Coronary artery (tissue), 2 donors: ENCODE data around the gene SMC1B.

Source experiments
- DNase-seq: peaks from one replicate; pipeline ENCODE4 v3.0.0-alpha.2; 2017; ENCODE audit warnings: low spot score
- H3K27ac ChIP-seq, 2 donors: fragments of 200-600 bp; sonication (generic); one replicate each; pipeline ENCODE4 v1.5.1; 2016 to 2019
- H3K4me3 ChIP-seq: fragments of 200-600 bp; sonication (generic); 2 replicates; pipeline ENCODE4 v1.5.1; 2016; ENCODE audit warnings: mild to moderate bottlenecking, moderate library complexity
- CTCF ChIP-seq: fragments of 200-600 bp; sonication (generic); IDR thresholded peaks from one replicate; pipeline ENCODE4 v1.5.1; 2019; ENCODE audit warnings: antibody characterized with exemption

SMC1B gene

GRCh38 chr22:45319324-45319685 is 94.1 kb downstream of the SMC1B start:
- TF ChIP-seq CTCF, result no peak
- DNase-seq, result no peak
- Histone ChIP-seq H3K4me3 (no peak overlapping the region), H3K27ac (peak overlapping the region; percentile 90 to 95)

GRCh38 chr22:45318558-45319323 is 94.7 kb downstream of the SMC1B start:
- Histone ChIP-seq H3K27ac (peak overlapping the region; percentile 90 to 95), H3K4me3 (peak overlapping the region; percentile 42)
- no peak for TF ChIP-seq CTCF
- DNase-seq, result no peak

GRCh38 chr22:45318168-45318557 is 95.2 kb downstream of the SMC1B start:
- peak; percentile 92 for DNase-seq
- H3K4me3 ChIP-seq, result peak overlapping the region; percentile 42
- no peak for TF ChIP-seq CTCF
- H3K27ac ChIP-seq, result peak overlapping the region; percentile 90 to 95

GRCh38 chr22:45317551-45318167 is 95.7 kb downstream of the SMC1B start:
- Histone ChIP-seq H3K4me3 (peak overlapping the region; percentile 42), H3K27ac (peak overlapping the region; percentile 90 to 95)
- peak; percentile 40 for TF ChIP-seq CTCF
- peak; percentile 93 for DNase-seq

- DNase-seq, result no peak
- no peak for TF ChIP-seq CTCF
- H3K27ac ChIP-seq, result peak overlapping the region; percentile 90 to 95
Observed at GRCh38 chr22:45316796-45317526, 96.4 kb downstream of the SMC1B start.

GRCh38 chr22:45314786-45315185 is 98.6 kb downstream of the SMC1B start:
- H3K4me3 ChIP-seq, result no peak overlapping the region
- TF ChIP-seq CTCF, result no peak
- H3K27ac ChIP-seq, result peak overlapping the region in 1 of 2 donors; percentile 42
- no peak for DNase-seq

More at GRCh38 chr22:45316796-45317526, 96.4 kb downstream of the SMC1B start:
- peak overlapping the region; percentile 42 for H3K4me3 ChIP-seq
